HT-29 (cell line): ENCODE measurements around the gene UST. TPM values are rescaled to one million over a fixed set of nuclear protein-coding genes. Genes with fewer than 3 reads are reported as not detected.
"Not testable (repeated sequence)": the region's sequence is repeated elsewhere in the genome, so short reads cannot be mapped to it uniquely, and the experiment has no call there.

Source experiments
- DNase-seq: peaks from one replicate; pipeline ENCODE4 v3.0.0-alpha.2; 2015; ENCODE audit warnings: low spot score
- total RNA-seq: library from RNA; depleted of rRNA; stranded (reverse); fragments of >200 nt; shearing (Covaris generic); gene quantifications from 2 replicates; pipeline ENCODE4 v1.2.3, GENCODE V29; 2014

The UST gene
- total RNA-seq, 1 experiment from 2014 or later: 3.1 TPM

GRCh38 chr6:148736774-148737412 lies 9.9 kb upstream of the UST start:
- no peak for DNase-seq

DNA sequence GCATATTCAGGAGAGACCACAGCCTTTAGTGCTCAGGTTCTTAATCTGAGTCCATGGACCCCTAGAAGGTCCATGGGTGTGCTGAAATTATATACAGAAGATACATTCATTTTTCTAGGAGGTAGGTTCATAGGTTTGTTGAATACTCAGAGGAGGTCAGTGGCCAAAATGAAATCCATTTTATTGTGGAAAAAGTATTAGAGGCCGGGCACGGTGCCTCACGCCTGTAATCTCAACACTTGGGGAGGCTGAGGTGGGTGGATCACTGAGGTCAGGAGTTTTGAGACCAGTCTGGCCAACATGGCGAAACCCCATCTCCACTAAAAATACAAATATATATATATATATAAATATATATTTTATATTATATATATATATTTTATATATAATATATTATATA lies 9.0 kb upstream of the UST start:
- DNase-seq: no peak

DNA sequence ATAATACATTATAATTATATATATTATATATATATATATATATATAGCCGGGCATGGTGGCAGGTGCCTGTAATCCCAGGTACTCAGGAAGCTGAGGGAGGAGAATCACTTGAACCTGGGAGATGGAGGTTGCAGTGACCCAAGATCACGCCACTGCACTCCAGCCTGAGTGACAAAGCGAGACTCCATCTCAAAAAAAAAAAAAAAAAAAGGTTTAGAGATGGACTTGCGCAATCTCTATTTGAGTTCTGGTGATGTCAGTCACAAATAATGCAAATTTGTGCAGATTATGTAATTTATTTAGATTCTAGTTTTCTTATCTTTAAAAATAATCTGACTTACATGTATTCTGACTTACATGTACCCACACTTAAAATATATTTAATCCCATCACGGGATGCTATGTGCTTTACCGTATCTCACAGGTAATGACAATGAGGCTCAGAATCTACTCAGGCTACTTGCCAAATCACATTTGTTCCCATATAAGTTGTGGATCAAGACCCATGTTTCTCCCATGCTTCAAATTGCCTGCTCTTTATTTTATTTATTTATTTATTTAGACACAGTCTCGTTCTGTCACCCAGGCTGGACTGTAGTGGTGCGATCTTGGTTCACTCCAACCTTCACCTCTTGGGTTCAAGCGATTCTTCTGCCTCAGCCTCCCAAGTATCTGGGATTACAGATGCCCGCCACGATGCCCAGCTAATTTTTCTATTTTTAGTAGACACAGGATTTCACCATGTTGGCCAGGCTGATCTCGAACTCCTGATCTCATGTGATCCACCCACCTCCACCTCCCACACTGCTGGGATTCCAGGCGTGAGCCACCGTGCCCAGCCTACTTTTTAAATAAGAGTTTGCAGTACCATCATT lies 7.6 kb upstream of the UST start:
- DNase-seq: no peak

GRCh38 chr6:148739822-148740128 lies 7.1 kb upstream of the UST start:
- no peak for DNase-seq

DNA sequence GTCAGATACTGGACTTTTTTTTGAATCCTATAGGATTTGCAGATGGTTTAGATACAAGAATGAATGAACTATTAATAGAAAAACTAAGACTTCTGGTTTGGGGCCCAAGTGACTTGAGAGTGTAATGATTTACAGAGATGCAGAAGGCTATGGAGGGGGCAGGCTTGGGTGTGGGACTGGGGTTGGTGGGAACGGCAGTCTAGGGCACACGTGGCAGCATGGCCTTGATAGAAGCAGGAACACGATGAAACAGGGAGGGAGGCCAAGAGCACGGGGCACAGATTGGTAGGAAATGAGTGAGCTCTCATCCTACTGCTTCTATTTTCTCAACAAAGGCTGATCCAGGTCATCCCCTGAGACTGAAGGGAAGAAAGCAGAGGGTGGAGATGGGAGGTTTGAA lies 3.4 kb upstream of the UST start:
- DNase-seq: no peak

DNA sequence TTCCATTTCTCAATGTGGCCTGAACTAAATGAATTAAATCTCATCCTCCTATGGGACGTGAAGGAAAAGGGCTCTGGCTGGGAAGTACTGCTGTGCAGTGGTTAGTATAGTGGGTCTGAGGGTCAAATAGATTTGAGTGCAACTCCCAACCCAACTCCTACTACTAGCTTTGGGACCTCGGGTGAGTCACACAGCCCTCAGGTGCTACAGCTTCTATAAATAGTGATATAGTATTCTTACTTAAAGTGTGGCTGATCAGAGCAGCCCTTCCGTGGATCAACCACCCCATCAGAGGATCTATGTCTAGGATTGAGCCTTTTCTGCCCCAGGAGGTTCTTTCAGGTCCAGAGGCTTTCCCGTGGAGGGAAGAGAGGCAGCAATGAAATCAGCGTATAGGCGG lies 904 bp upstream of the UST start:
- DNase-seq: no peak

- DNase-seq: no peak
Observed at GRCh38 chr6:148747145-148747470, 278 bp downstream of the UST start.

GRCh38 chr6:148747471-148748165 lies 788 bp downstream of the UST start:
- DNase-seq: no peak

- no peak for DNase-seq
Observed at GRCh38 chr6:148749674-148750073, 2.8 kb downstream of the UST start.

DNA sequence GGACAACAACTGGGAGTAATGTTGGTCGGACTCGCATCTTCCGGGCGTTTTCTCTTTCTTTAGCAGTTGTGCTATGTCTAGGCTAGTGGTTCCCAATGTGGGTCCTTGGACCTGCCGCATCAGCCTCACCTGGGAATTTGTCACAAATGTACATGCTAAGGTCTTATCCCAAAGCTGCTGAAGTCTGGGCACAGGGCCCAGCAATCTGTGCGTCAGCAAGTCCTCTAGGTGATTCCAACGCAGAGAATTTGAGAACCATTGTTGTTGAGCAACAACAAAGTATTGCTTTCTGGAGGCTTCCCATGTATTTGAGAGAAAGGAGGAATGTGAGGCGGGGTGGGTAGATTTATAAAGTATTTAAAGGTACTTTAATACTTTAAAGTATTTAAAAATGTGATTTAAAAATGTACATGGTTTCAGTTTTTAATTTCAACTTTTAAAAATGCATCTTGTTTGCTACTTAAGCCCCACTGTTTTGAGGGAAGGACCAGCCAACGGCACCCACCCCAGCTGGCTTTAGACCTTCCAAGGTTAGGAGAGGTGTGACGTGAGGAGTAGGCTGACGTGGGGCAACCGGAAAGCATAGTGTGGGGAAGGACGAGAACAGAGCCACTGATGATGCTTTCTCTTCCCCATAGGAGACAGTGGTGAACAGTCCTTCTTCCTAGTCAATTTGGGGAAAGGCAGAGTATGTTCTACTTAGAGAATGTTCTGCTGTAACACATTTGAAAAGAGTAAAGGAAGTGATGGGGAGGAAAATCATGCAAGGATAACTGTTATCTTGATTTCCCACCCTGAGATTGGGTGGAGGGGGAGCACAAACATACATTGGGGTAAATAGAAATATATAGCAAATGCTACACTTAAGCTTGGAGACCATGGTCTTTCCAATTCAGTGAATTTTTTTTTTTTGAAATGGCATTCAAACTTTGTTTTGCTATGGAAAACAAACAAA lies 4.3 kb downstream of the UST start:
- DNase-seq: no peak

- no peak for DNase-seq
Observed at GRCh38 chr6:148751793-148752170, 5.0 kb downstream of the UST start.

GRCh38 chr6:148755379-148755778 lies 8.5 kb downstream of the UST start:
- DNase-seq: not testable (repeated sequence)

- DNase-seq: no peak
Observed at GRCh38 chr6:148757944-148758480, 11.2 kb downstream of the UST start.

GRCh38 chr6:148758492-148758891 lies 11.7 kb downstream of the UST start:
- DNase-seq: no peak

- no peak for DNase-seq
Observed at GRCh38 chr6:148760258-148760534, 13.4 kb downstream of the UST start.

GRCh38 chr6:148760568-148761526 lies 14.0 kb downstream of the UST start:
- DNase-seq: peak; percentile 24

GRCh38 chr6:148761527-148762011 lies 14.7 kb downstream of the UST start:
- DNase-seq: no peak

GRCh38 chr6:148762231-148762630 lies 15.4 kb downstream of the UST start:
- DNase-seq: no peak

- not testable (repeated sequence) for DNase-seq
Observed at GRCh38 chr6:148764259-148765020, 17.6 kb downstream of the UST start.
